KG1 (cell line): ENCODE data around the gene DNAH2.

Source experiments
- DNase-seq: peaks from one replicate; lab custom pipeline; 2025; lab: John Stamatoyannopoulos, UW

The DNAH2 gene

GRCh38 chr17:7716901-7717755 lies at the start of gene DNAH2:
TSS of gene DNAH2 (plus strand) at chr17:7717744. CDS start at chr17:7719735, 1,991 bp downstream.
- no peak for DNase-seq

GRCh38 chr17:7668482-7668881 lies 49.1 kb upstream of the DNAH2 start:
- DNase-seq: no peak

- peak; percentile 1 for DNase-seq
These were observed 44.3 kb upstream of the DNAH2 start for GRCh38 chr17:7673239-7673638.

- DNase-seq: no peak
These were observed 42.6 kb upstream of the DNAH2 start for GRCh38 chr17:7674934-7675333.

- no peak for DNase-seq
These were observed 41.0 kb upstream of the DNAH2 start for GRCh38 chr17:7676533-7676932.

- DNase-seq: no peak
These were observed 40.0 kb upstream of the DNAH2 start for GRCh38 chr17:7677388-7678067.

GRCh38 chr17:7684851-7685532 lies 32.6 kb upstream of the DNAH2 start:
- no peak for DNase-seq

- DNase-seq: peak; percentile 72
These were observed 31.9 kb upstream of the DNAH2 start for GRCh38 chr17:7685533-7686221.

- peak; percentile 72 for DNase-seq
These were observed 31.1 kb upstream of the DNAH2 start for GRCh38 chr17:7686222-7687071.

GRCh38 chr17:7687072-7687907 lies 30.3 kb upstream of the DNAH2 start, which contains the start of gene TP53:
TSS of gene TP53 (minus strand) at chr17:7687490. CDS start at chr17:7676594, 10,896 bp downstream.
- DNase-seq: peak; percentile 64

- DNase-seq: peak; percentile 74
These were observed 29.4 kb upstream of the DNAH2 start, which contains the start of gene WRAP53 for GRCh38 chr17:7687908-7688807. TSS of gene WRAP53 (plus strand) at chr17:7688477. CDS start at chr17:7688649, 172 bp downstream.

- DNase-seq: no peak
These were observed 28.7 kb upstream of the DNAH2 start for GRCh38 chr17:7688808-7689316.

GRCh38 chr17:7695586-7695985 lies 22.0 kb upstream of the DNAH2 start:
- DNase-seq: no peak

- no peak for DNase-seq
These were observed 19.5 kb upstream of the DNAH2 start for GRCh38 chr17:7697828-7698588.

- no peak for DNase-seq
These were observed 17.0 kb upstream of the DNAH2 start for GRCh38 chr17:7700510-7700909.

GRCh38 chr17:7701681-7702080 lies 15.9 kb upstream of the DNAH2 start:
- no peak for DNase-seq

- DNase-seq: no peak
These were observed 14.8 kb upstream of the DNAH2 start for GRCh38 chr17:7702776-7703175.
